T47D (cell line): ENCODE data around the gene SERPINB2.

Experiments used
- DNase-seq, 2 experiments: peaks; one replicate each; pipeline versions ENCODE4 v3.0.0 to v3.0.0-alpha.2; 2011 to 2012; ENCODE audit warnings: low read depth in 1 of 2, low spot score in 1 of 2
- JUND ChIP-seq: IDR thresholded peaks from 2 replicates; pipeline ENCODE4 v1.6.1; 2012; ENCODE audit warnings: low read depth
- in situ Hi-C: cut with HindIII; loops from 2 replicates; pipeline ENCODE4 v1.10.0; 2016; ENCODE audit warnings: low sequenced_read_pairs, low pct_unique_long_range_greater_than_20kb

SERPINB2 gene, protein sequence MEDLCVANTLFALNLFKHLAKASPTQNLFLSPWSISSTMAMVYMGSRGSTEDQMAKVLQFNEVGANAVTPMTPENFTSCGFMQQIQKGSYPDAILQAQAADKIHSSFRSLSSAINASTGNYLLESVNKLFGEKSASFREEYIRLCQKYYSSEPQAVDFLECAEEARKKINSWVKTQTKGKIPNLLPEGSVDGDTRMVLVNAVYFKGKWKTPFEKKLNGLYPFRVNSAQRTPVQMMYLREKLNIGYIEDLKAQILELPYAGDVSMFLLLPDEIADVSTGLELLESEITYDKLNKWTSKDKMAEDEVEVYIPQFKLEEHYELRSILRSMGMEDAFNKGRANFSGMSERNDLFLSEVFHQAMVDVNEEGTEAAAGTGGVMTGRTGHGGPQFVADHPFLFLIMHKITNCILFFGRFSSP

DNA sequence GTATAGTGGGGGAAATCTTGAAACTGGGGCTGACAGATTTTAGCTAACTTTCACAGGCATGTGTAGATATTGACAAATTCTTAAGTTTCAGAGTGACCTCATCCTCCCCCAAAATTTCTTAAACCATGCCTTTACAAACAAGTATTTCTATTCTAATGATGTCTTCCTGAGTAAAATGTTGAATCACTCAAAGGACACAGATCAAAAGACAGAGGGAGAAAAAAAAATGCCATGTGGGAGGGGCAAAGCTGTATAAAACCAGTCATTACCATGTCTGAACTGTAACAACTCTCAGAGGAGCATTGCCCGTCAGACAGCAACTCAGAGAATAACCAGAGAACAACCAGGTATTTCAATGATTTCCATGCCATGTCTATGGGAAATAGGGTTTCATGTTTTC is at the start of gene SERPINB2:
SERPINB2 (plus strand) TSS at position 282 of the 400 bp plus-strand sequence. CDS start 3,740 bp downstream, outside the sequence.
- no peak for TF ChIP-seq JUND
- DNase-seq, result no peak
- in situ Hi-C loops, result no loop called here

DNA sequence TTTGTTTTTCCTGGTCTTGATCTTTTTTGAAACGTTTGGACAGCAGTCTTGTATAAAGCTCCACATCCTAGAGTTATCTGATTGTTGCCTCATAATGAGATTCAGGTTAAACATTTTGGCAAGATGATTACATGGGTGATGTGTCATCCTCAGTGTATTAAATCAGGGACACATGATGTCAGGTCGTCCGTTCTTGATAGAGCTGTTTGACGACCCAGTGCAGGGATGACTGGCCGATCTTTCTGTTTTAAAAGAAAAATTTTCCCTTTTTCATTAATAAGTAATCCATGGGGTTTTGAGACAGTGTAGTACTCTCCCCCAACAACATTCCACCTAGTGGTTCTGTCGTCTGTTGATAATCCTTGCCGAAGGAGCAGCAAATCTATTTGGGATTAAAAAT is 44.5 kb upstream of the SERPINB2 start:
- TF ChIP-seq JUND, result no peak
- in situ Hi-C loops, result no loop called here
- no peak for DNase-seq

GRCh38 chr18:63844254-63844653 is 43.3 kb upstream of the SERPINB2 start:
- in situ Hi-C loops, result no loop called here
- TF ChIP-seq JUND, result no peak
- DNase-seq, result peak in 1 of 2 experiments; percentile 33

GRCh38 chr18:63848159-63848558 is 39.3 kb upstream of the SERPINB2 start:
- no peak for TF ChIP-seq JUND
- DNase-seq, result peak in 1 of 2 experiments; percentile 72
- in situ Hi-C loops, result no loop called here

DNA sequence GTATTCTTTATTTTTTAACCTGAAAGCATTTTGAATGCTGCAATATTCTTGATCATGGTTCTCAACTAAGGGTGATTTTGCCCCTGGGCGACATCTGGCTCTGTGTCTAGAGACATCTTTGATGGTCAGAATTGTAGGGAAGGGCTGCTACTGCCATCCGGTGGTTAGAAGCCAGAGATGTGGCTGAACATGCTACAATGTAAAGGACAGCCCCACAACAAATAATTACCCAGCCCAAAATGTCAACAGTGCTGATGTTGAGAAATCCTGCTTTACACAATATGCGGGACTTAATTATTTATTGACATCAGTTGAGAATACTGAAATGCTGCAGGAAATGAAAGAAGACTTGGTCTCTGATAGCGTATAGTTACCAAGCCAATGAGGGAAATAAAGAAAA is 37.5 kb upstream of the SERPINB2 start:
- peak in 1 of 2 experiments; percentile 65 for DNase-seq
- in situ Hi-C loops, result no loop called here
- TF ChIP-seq JUND, result no peak

DNA sequence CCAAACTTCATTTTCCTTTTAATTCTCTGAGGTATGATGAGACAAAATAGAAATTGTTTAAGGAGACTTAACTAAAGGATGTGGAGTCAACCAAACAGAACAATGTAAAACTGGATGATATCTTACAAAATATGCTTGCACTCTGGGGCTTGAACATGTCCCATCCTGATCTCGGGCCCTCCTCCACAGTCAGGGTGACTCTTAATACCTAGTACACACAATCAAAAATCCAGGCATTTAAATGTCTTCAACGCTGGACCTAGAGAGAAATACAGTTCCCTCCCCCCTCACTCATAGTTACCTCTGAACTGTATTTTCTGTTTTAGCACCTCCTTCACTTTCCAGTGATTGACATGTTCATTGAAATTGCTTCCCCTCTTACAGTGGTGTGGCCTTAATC is 36.9 kb upstream of the SERPINB2 start:
- no peak for TF ChIP-seq JUND
- in situ Hi-C loops, result no loop called here

DNA sequence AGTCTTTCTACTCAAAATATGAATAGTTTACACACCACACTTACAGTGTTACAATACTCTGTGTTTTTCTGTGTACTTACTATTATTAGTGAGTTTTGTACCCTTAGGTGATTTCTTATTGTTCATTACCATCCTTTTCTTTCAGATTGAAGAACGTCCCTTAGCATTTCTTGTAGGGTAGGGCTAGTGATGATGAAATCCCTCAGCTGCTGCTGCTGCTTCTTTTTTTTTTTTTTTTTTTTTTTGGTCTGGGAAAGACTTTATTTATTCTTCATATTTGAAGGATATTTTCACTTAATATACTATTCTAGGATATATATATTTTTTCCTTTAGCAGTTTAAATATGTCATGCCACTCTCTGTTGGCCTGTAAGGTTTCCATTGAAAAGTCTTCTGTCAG is 29.0 kb upstream of the SERPINB2 start:
- TF ChIP-seq JUND, result no peak
- in situ Hi-C loops, result no loop called here
- no peak for DNase-seq

More for the DNA sequence above, 36.9 kb upstream of the SERPINB2 start:
- DNase-seq, result no peak

DNA sequence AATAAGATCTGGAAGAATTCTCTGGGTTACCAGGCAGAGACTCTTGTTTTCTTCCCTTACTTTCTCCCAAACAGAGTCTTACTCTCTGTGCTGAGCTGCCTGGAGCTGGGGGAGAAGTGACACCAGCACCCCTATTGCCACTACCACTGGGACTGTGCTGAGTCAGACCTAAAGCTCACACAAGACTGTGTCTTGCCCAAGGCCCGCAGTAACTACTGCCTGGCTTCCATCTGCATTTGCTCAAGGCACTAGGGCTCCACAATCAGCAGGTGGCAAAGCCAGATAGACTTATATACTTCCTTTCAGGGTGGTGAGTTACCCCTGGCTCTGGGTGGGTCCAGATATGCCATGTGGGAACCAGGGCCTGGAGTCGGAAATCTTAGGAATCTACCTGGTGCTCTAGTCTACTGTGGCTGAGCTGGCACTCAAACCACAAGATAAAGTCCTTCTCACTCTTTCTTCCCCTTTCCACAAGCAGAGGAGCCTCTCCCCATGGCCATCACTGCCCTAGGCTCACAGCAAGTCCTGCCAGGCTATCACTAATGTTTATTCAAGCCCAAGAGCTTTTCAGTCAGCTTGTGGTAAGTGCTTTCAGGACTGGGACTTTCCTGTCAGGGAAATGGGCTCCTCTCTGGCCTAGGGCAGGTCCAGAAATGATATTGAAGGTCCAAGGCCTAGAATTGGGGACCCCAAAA is 27.6 kb upstream of the SERPINB2 start:
- DNase-seq, result no peak
- in situ Hi-C loops, result no loop called here
- no peak for TF ChIP-seq JUND

GRCh38 chr18:63860531-63860930 is 27.0 kb upstream of the SERPINB2 start:
- DNase-seq, result no peak
- TF ChIP-seq JUND, result no peak
- in situ Hi-C loops, result no loop called here

- in situ Hi-C loops, result no loop called here
- DNase-seq, result no peak
- no peak for TF ChIP-seq JUND
Measured at GRCh38 chr18:63867368-63868125, 20.0 kb upstream of the SERPINB2 start.

DNA sequence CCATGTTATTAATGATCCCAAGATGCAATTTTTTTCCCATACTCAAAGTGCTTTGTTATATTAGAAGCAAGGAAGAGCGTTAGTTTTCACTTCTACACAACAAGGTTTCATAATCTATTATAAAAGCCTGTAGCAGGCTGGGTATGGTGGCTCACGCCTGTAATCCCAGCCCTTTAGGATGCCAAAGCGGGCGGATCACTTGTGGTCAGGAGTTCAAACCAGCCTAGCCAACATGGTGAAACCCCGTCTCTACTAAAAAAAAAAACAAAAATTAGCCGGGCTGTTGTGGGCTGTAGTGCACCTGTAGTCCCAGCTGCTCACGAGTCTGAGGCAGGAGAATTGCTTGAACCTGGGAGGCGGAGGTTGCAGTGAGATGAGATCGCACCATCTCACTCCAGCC is 19.0 kb upstream of the SERPINB2 start:
- in situ Hi-C loops, result no loop called here
- TF ChIP-seq JUND, result no peak
- DNase-seq, result no peak

GRCh38 chr18:63869374-63869773 is 18.1 kb upstream of the SERPINB2 start:
- DNase-seq, result no peak
- in situ Hi-C loops, result no loop called here
- TF ChIP-seq JUND, result no peak
